H9 (cell line): ENCODE measurements around the gene TMEM184B. TPM values are rescaled to one million over a fixed set of nuclear protein-coding genes. Genes with fewer than 3 reads are reported as not detected.

Experiments
- DNase-seq: peaks from one replicate; pipeline ENCODE4 v3.0.0-alpha.2; 2017
- H2AFZ ChIP-seq: one replicate; pipeline ENCODE4 v1.6.1; 2013; ENCODE audit warnings: mild to moderate bottlenecking, low read length, control low read depth, moderate library complexity
- H2AK5ac ChIP-seq: 2 replicates; pipeline ENCODE4 v1.6.1; 2013; ENCODE audit warnings: low read length, control low read depth, mixed read lengths; ENCODE audit not compliant: insufficient read length
- H2BK120ac ChIP-seq: one replicate; pipeline ENCODE4 v1.6.1; 2013; ENCODE audit warnings: low read depth, mild to moderate bottlenecking, low read length, control low read depth, inconsistent platforms; ENCODE audit not compliant: poor library complexity, severe bottlenecking
- H2BK12ac ChIP-seq: 2 replicates; pipeline ENCODE4 v1.6.1; 2013; ENCODE audit warnings: low read length, control low read depth, mixed read lengths, low read depth; ENCODE audit not compliant: insufficient read length
- H2BK15ac ChIP-seq: 2 replicates; pipeline ENCODE4 v1.6.1; 2013; ENCODE audit warnings: low read depth, low read length, control low read depth
- H2BK20ac ChIP-seq: one replicate; pipeline ENCODE4 v1.6.1; 2013; ENCODE audit warnings: low read depth, mild to moderate bottlenecking, low read length, control low read depth, inconsistent platforms; ENCODE audit not compliant: poor library complexity, severe bottlenecking
- H2BK5ac ChIP-seq: 2 replicates; pipeline ENCODE4 v1.6.1; 2013; ENCODE audit warnings: low read length, control low read depth, mixed read lengths; ENCODE audit not compliant: insufficient read length
- H3K14ac ChIP-seq: 2 replicates; pipeline ENCODE4 v1.6.1; 2013; ENCODE audit warnings: low read length, control low read depth; ENCODE audit not compliant: insufficient read depth
- H3K18ac ChIP-seq: 2 replicates; pipeline ENCODE4 v1.6.1; 2013; ENCODE audit warnings: low read depth, mild to moderate bottlenecking, mixed read lengths, low read length, control low read depth; ENCODE audit not compliant: insufficient read length
- H3K23ac ChIP-seq: 2 replicates; pipeline ENCODE4 v1.6.1; 2013; ENCODE audit warnings: low read length, control low read depth, mixed read lengths, low read depth; ENCODE audit not compliant: insufficient read length
- H3K23me2 ChIP-seq: 2 replicates; pipeline ENCODE4 v1.6.1; 2013; ENCODE audit warnings: low read depth, mild to moderate bottlenecking, mixed read lengths, low read length, control low read depth; ENCODE audit not compliant: insufficient read length, poor library complexity, severe bottlenecking
- H3K27ac ChIP-seq: 2 replicates; pipeline ENCODE4 v1.5.1; 2013; ENCODE audit warnings: low read length, control low read depth, mixed read lengths, low read depth; ENCODE audit not compliant: insufficient read length
- H3K27me3 ChIP-seq: 2 replicates; pipeline ENCODE4 v1.6.1; 2013; ENCODE audit warnings: low read length, control low read depth, inconsistent platforms; ENCODE audit not compliant: insufficient read depth
- H3K4ac ChIP-seq: 2 replicates; pipeline ENCODE4 v1.6.1; 2013; ENCODE audit warnings: low read depth, mild to moderate bottlenecking, control low read depth, inconsistent platforms, low read length, moderate library complexity
- H3K4me1 ChIP-seq: 2 replicates; pipeline ENCODE4 v1.6.1; 2013; ENCODE audit warnings: low read length, control low read depth, inconsistent platforms; ENCODE audit not compliant: insufficient read depth
- H3K4me2 ChIP-seq: 2 replicates; pipeline ENCODE4 v1.6.1; 2013; ENCODE audit warnings: low read length, control low read depth, mixed read lengths; ENCODE audit not compliant: insufficient read length, insufficient read depth
- H3K56ac ChIP-seq: 2 replicates; pipeline ENCODE4 v1.6.1; 2013; ENCODE audit warnings: low read depth, mild to moderate bottlenecking, mixed read lengths, low read length, control low read depth; ENCODE audit not compliant: insufficient read length
- H3K79me1 ChIP-seq: 2 replicates; pipeline ENCODE4 v1.6.1; 2013; ENCODE audit warnings: low read depth, mild to moderate bottlenecking, moderate library complexity, low read length, control low read depth, inconsistent platforms; ENCODE audit not compliant: insufficient read depth, poor library complexity, severe bottlenecking
- H3K79me2 ChIP-seq: 2 replicates; pipeline ENCODE4 v1.6.1; 2013; ENCODE audit warnings: low read length, control low read depth, inconsistent platforms; ENCODE audit not compliant: insufficient read depth
- H3K9ac ChIP-seq: 2 replicates; pipeline ENCODE4 v1.6.1; 2013; ENCODE audit warnings: low read length, control low read depth, mixed read lengths; ENCODE audit not compliant: insufficient read length; ENCODE audit errors: extremely low read depth
- H3K9me3 ChIP-seq: one replicate; pipeline ENCODE4 v1.6.1; 2013; ENCODE audit warnings: low read depth, low read length, inconsistent platforms; ENCODE audit not compliant: control insufficient read depth
- H3T11ph ChIP-seq: one replicate; pipeline ENCODE4 v1.6.1; 2013; ENCODE audit warnings: mild to moderate bottlenecking, low read length, control low read depth, inconsistent platforms
- H4K20me1 ChIP-seq: one replicate; pipeline ENCODE4 v1.6.1; 2013; ENCODE audit not compliant: control insufficient read depth, insufficient read length, insufficient read depth
- H4K5ac ChIP-seq: 2 replicates; pipeline ENCODE4 v1.6.1; 2013; ENCODE audit warnings: low read depth, mild to moderate bottlenecking, mixed read lengths, low read length, control low read depth; ENCODE audit not compliant: insufficient read length
- H4K8ac ChIP-seq: replicated peaks from 2 replicates; pipeline ENCODE4 v1.6.1; 2013; ENCODE audit warnings: low read length, control low read depth, mixed read lengths, low read depth; ENCODE audit not compliant: insufficient read length
- H4K91ac ChIP-seq: 2 replicates; pipeline ENCODE4 v1.6.1; 2013; ENCODE audit warnings: low read depth, mild to moderate bottlenecking, moderate library complexity, mixed read lengths, low read length, control low read depth; ENCODE audit not compliant: insufficient read length
- H3K27ac Mint-ChIP-seq, 3 experiments: 2 replicates in 2 of 3; 3 replicates in 1 of 3; pipeline ENCODE4 v1.8.0; 2020 to 2021; ENCODE audit warnings: mixed read lengths in 3 of 3, mild to moderate bottlenecking in 1 of 3, moderate library complexity in 1 of 3
- H3K27me3 Mint-ChIP-seq: 2 replicates; pipeline ENCODE4 v1.8.0; 2021; ENCODE audit warnings: low read depth, mild to moderate bottlenecking, moderate library complexity, mixed read lengths
- H3K36me3 Mint-ChIP-seq, 3 experiments: 2 replicates in 2 of 3; 3 replicates in 1 of 3; pipeline ENCODE4 v1.8.0; 2020 to 2021; ENCODE audit warnings: low read depth in 3 of 3, mixed read lengths in 3 of 3; ENCODE audit not compliant: insufficient read depth in 1 of 3
- H3K4me1 Mint-ChIP-seq, 2 experiments: 2 replicates each; pipeline ENCODE4 v1.8.0; 2020; ENCODE audit warnings: mixed read lengths in 2 of 2
- H3K4me3 Mint-ChIP-seq, 2 experiments: 2 replicates in 1 of 2; 3 replicates in 1 of 2; pipeline ENCODE4 v1.8.0; 2020 to 2021; ENCODE audit warnings: mild to moderate bottlenecking in 2 of 2, mixed read lengths in 2 of 2, moderate library complexity in 1 of 2
- H3K9me3 Mint-ChIP-seq, 2 experiments: 2 replicates in 1 of 2; 3 replicates in 1 of 2; pipeline ENCODE4 v1.8.0; 2020; ENCODE audit warnings: mild to moderate bottlenecking in 2 of 2, mixed read lengths in 2 of 2, moderate library complexity in 1 of 2
- WGBS: extraction: QIAGEN DNeasy Blood & Tissue Kit; methylation state at CpG from one replicate; pipeline ENCODE4 v1.1.7; 2013; ENCODE audit warnings: missing lambda C conversion rate, low lambda C conversion rate, mixed read lengths; ENCODE audit not compliant: insufficient read length; ENCODE audit errors: extremely low coverage; 5-methylcytosine and 5-hydroxymethylcytosine counted together
- total RNA-seq: library from RNA; stranded (reverse); gene quantifications from 2 replicates; pipeline ENCODE4 v1.2.1, GENCODE V29; 2021
- TF ChIP-seq, protein P1 (sequence below): fragments of 200-600 bp; sonication (generic); conservative IDR thresholded peaks from 3 replicates; pipeline ENCODE4 v1.8.0; 2021; ENCODE audit warnings: antibody characterized with exemption, mild to moderate bottlenecking

Gene TMEM184B
- total RNA-seq, 1 experiment from 2014 or later: 58.5 TPM

DNA sequence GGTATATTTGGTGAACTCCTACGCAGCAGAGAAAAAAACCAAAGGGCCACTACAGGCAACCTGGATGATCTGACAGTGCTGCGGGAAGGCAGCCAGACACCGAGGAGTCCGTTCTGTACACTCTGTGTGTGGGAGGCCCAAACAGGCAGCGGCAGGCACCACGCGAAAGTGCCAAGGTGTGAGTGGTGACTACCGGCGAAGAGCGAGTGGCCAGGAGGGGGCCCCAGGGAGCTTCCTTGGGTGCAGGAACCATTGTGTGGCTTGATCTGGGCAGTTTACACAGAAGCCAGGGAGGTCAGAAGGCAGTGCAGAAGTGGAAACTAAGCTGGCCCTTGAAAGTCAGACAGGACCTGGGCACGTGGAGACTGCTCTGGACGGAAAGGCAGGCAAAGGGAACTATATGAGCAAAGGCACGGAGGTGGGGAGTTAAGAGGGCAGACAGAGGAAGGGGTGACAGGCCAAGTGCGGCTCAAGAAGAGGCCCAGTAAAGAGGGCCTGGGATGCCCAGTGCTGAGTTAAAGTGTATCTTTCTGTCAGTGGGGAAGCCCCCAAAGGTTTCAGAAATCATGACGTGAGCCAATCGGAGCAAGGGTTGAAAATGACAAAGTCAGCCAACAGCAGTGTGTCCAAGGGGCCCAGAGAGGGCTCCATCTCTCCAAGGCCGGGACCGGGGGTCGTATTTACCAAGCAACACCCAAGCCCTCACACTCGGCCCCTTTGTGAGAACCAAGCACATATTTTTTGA is 10.6 kb downstream of the TMEM184B start:
- no peak overlapping the region for H2BK20ac ChIP-seq
- Mint-ChIP-seq H3K27me3 (no peaks in the 10 kb centered on the region), H3K36me3 (peaks cover 3 to 11% (median 3%) of the 10 kb centered on the region in 3 experiments; a peak in 5 of 7 replicates), H3K4me3 (no peak overlapping the region), H3K27ac (peak overlapping the region; percentile 45 to 96 (median 73); a peak in 6 of 7 replicates), H3K4me1 (peaks cover 38 to 61% of the 10 kb centered on the region in 2 experiments), H3K9me3 (no peaks in the 10 kb centered on the region)
- H3K56ac ChIP-seq: no peak overlapping the region
- H3K27ac ChIP-seq: no peak overlapping the region
- no peak overlapping the region for H3K23ac ChIP-seq
- H2BK120ac ChIP-seq: no peak overlapping the region
- no peak overlapping the region for H3K4me2 ChIP-seq
- no peak overlapping the region for H4K5ac ChIP-seq
- H2BK15ac ChIP-seq: no peak overlapping the region
- no peak overlapping the region for H3T11ph ChIP-seq
- WGBS: no CpG with 5 or more reads among the region's 20 CpGs
- no peak overlapping the region for H4K8ac ChIP-seq
- H3K23me2 ChIP-seq: no peaks in the 10 kb centered on the region
- H3K79me2 ChIP-seq: peaks cover 5% of the 10 kb centered on the region; the same call in 1 of the 2 replicates
- TF ChIP-seq, protein P1, sequence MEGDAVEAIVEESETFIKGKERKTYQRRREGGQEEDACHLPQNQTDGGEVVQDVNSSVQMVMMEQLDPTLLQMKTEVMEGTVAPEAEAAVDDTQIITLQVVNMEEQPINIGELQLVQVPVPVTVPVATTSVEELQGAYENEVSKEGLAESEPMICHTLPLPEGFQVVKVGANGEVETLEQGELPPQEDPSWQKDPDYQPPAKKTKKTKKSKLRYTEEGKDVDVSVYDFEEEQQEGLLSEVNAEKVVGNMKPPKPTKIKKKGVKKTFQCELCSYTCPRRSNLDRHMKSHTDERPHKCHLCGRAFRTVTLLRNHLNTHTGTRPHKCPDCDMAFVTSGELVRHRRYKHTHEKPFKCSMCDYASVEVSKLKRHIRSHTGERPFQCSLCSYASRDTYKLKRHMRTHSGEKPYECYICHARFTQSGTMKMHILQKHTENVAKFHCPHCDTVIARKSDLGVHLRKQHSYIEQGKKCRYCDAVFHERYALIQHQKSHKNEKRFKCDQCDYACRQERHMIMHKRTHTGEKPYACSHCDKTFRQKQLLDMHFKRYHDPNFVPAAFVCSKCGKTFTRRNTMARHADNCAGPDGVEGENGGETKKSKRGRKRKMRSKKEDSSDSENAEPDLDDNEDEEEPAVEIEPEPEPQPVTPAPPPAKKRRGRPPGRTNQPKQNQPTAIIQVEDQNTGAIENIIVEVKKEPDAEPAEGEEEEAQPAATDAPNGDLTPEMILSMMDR: peak; percentile 83
- no peak overlapping the region for H2AK5ac ChIP-seq
- H3K79me1 ChIP-seq: peaks cover 5% of the 10 kb centered on the region
- H3K4me1 ChIP-seq: no peaks in the 10 kb centered on the region
- no peaks in the 10 kb centered on the region for H3K9me3 ChIP-seq
- no peaks in the 10 kb centered on the region for H3K27me3 ChIP-seq
- H3K4ac ChIP-seq: no peak overlapping the region
- no peak overlapping the region for H2BK5ac ChIP-seq
- no peak overlapping the region for H3K14ac ChIP-seq
- no peak overlapping the region for H3K9ac ChIP-seq
- H2BK12ac ChIP-seq: no peak overlapping the region
- H3K18ac ChIP-seq: no peak overlapping the region
- H4K20me1 ChIP-seq: peaks cover 2% of the 10 kb centered on the region
- no peak overlapping the region for H4K91ac ChIP-seq
- no peak overlapping the region for H2AFZ ChIP-seq
- peak; percentile 77 for DNase-seq
